DND-41 (cell line): ENCODE results near the gene ZNF207.

Experiments
- EZH2 ChIP-seq: IDR thresholded peaks from 3 replicates; pipeline ENCODE4 v1.6.1; 2012; ENCODE audit warnings: borderline replicate concordance, low read depth, mild to moderate bottlenecking, moderate library complexity, low read length, inconsistent platforms; ENCODE audit not compliant: severe bottlenecking
- TF ChIP-seq, protein P1 (sequence below): IDR thresholded peaks from 2 replicates; pipeline ENCODE4 v1.5.1; 2012; ENCODE audit warnings: borderline replicate concordance, low read length, moderate library complexity, mild to moderate bottlenecking; ENCODE audit not compliant: poor library complexity, severe bottlenecking; ENCODE audit errors: extremely low read depth

- TF ChIP-seq EZH2 = no peak
- TF ChIP-seq, protein P1, sequence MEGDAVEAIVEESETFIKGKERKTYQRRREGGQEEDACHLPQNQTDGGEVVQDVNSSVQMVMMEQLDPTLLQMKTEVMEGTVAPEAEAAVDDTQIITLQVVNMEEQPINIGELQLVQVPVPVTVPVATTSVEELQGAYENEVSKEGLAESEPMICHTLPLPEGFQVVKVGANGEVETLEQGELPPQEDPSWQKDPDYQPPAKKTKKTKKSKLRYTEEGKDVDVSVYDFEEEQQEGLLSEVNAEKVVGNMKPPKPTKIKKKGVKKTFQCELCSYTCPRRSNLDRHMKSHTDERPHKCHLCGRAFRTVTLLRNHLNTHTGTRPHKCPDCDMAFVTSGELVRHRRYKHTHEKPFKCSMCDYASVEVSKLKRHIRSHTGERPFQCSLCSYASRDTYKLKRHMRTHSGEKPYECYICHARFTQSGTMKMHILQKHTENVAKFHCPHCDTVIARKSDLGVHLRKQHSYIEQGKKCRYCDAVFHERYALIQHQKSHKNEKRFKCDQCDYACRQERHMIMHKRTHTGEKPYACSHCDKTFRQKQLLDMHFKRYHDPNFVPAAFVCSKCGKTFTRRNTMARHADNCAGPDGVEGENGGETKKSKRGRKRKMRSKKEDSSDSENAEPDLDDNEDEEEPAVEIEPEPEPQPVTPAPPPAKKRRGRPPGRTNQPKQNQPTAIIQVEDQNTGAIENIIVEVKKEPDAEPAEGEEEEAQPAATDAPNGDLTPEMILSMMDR = no peak
Measured at GRCh38 chr17:32331243-32332040, 18.5 kb upstream of the ZNF207 start.
